GM21723 (cell line): ENCODE results near the gene KDM4B.
"Not testable (repeated sequence)": the region's sequence is repeated elsewhere in the genome, so short reads cannot be mapped to it uniquely, and the experiment has no call there.

Experiments used
- ATAC-seq: cut with Tn5 transposase; IDR thresholded peaks from one replicate; pipeline ENCODE4 v1.9.1; 2021; ENCODE audit warnings: mild to moderate bottlenecking, moderate library complexity; ENCODE audit not compliant: unreplicated experiment

The KDM4B gene

DNA sequence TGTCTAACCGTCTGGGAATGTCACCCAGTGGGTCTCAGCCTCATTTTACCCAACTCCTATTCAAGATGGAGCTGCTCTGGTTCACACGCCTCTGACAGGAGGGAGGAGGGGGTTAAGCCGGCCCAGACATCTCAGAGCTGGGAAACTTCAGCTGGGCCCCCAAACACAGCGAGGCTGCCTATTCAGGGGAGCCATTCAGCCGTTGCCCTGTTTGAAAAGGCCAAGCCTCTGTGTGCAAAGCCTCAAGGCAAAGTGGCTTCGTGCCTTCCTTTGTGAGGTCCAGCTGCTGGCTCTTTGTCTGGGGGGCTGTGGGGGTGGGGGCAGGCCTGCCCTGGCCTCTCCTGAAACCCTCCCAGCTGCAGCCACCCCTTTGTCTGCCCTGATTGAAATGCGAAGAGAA is 224.3 kb downstream of the KDM4B start:
- ATAC-seq, result no peak

- no peak for ATAC-seq
Measured at GRCh38 chr19:5194641-5195040, 225.7 kb downstream of the KDM4B start.

DNA sequence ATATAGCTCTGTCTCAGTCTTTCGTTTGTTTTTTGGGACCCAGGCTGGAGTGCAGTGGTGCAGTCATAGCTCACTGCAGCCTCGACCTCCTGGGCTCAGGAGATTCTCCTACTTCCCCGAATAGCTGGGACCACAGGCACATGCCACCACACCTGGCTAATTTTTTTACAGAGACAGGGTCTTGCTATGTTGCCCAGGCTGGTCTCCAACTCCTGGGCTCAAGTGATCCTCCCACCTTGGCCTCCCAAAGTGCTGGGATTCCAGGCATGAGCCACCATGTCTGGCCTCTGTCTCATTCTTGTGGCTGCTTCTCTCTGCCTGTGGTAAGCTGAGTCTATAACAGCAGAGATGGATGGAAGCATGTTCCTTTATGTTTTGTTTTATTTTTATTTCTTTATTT is 226.7 kb downstream of the KDM4B start:
- ATAC-seq, result not testable (repeated sequence)

DNA sequence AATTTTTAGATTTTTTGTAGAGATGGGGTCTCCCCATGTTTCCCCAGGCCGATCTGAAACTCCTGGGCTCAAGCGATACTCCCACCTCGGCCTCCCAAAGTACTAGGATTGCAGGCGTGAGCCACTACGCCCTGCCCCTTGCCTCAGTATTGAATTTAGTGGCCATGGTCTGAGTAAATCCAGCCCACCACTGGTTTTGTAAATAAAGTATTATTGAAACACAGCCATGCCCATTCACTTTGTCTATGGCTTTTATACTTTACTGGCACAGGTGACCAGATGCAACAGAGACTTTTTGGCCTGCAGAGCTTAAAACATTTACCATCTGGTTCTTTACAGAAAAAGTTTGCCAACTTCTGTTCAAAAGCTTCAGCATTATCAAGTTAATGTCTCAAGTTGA is 227.9 kb downstream of the KDM4B start:
- no peak for ATAC-seq

DNA sequence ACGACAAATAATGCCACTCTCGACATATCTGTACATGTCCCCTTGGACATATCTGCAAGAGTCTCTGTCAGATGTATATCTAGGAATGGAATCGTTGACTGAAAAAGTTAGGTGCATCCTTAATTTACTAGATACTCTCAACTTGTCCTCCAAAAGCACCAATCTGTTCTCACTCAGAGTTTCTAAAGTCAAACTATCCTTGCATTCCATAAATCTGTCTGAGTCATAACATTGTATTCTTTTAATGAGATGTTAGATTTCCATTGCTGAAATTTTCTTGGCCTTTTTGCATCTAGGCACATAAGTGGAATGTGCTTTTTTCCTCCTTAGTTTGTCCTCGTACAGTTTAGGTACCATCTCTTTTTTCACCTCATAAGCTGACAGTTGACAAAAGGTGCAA is 231.9 kb downstream of the KDM4B start:
- no peak for ATAC-seq

DNA sequence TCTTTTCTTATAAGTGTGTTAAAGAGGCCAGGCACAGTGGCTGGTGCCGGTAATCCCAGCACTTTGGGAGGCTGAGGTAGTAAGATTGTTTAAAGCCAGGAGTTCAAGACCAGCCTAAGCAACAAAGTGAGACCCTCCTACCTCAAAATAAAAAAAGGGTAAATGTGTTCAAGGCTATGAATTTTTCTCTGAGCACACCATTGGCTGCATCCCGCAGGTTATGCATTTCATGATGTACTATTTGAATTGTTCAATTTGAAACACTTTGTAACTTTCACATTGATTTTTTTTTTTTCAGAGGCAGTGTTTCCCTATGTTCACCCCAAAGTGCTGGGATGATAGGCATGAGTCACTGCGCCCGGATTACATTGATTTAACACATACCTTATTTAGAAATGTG is 233.6 kb downstream of the KDM4B start:
- no peak for ATAC-seq
